Pons (tissue), 1 donor: ENCODE results near the gene C16orf95.

Source experiments
- DNase-seq: peaks from one replicate; pipeline ENCODE4 v3.0.0-alpha.2; 2016; ENCODE audit warnings: low spot score

C16orf95 gene

DNA sequence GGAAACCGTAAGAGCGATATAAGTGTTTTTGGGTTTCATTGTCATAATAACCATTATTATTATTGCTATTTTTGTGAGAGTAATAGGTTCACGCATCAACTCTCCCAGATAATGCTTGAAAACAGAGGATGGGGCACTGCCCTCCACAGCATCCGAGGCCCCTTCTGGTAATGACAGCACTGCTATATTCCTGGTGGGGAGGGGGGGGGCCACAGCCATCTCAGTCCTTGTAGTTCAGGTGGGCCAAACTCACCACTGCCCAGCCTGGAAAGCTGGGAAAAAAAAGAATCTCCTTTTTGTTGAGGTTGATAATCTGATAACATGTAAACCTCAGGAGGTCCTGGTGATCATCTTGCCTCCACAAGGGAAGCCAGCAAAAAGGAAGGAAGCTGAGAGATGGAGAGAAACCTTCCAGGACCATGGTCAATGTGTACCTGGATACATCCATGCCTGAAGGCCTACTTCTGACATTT is 706 bp downstream of the C16orf95 start:
- DNase-seq: no peak

DNA sequence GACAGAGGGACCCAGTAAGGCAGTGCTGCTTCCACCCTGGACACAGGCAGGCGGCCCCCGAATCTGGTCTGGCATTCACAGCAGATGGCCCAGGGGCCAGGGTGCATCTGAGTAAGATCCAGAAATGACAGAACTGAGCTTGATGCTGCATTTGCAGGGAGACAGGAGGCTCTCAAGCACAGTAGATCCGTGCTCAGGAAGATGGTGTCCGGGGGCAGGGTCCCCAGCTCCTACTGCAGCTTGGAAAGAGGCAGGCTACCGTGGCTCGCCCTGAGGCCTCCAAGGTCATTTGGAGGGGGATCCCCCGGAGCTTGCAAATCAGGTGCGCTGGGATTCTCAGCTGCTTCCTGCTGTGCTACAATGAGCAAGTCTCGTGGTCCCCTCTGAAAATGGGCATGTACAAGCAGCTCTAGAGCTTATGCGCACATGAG is 2.2 kb downstream of the C16orf95 start:
- DNase-seq: no peak

DNA sequence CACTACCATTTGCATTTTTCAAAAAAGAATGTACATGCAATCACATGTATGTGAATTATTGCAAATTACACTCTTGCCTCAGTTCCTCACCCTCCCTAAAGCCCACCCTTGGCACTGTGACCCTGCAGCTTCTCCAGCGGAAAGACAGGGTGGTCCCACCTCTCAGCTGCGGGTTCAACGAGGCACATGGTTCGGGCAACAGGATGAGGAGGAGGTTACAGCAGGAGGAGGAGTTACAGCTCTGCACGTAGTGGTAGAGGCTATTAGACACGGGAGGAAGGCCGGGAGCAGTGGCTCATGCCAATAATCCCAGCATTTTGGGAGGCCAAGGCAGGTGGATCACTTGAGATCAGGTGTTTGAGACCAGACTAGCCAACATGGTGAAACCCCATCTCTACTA is 5.2 kb downstream of the C16orf95 start:
- no peak for DNase-seq

DNA sequence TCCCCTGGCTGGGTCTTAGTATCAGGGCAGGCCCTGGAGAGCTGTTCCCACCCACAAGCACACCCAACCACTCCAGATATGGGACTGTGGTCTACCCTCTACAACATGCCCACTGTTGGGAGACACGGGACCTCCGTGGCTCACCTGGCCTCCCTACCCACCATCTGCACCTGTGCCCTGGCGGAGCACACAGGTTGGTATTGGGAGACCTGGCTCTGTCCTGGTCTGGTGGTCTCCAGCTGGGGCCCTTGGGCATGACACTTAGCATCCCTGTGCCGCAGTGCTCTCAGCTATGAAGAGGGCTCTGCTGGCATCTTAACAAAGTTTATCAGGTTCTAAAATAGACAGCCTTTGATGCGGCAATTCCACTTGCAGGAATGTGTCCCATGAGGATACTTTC is 5.8 kb downstream of the C16orf95 start:
- DNase-seq: no peak

DNA sequence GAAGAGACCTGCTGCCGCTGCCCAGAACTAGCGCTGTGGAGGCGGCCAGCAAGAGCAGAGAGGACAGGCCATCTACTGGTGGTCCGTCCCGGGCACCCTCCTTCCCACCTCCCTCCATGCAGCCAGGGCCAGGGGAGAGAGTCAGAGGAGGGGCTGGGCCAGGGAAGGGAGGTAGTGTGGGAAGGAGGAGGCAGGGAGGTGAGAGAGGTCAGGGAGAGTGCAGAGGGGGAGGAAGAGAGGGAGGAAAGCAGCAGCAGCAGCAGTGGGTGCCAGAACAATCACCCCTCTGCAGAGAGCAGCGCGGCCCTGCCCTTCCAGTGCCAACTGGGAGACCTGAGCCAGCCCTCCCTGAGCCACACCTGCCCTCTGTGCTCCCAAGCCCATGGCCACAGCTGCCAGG is 6.6 kb downstream of the C16orf95 start:
- DNase-seq: no peak

DNA sequence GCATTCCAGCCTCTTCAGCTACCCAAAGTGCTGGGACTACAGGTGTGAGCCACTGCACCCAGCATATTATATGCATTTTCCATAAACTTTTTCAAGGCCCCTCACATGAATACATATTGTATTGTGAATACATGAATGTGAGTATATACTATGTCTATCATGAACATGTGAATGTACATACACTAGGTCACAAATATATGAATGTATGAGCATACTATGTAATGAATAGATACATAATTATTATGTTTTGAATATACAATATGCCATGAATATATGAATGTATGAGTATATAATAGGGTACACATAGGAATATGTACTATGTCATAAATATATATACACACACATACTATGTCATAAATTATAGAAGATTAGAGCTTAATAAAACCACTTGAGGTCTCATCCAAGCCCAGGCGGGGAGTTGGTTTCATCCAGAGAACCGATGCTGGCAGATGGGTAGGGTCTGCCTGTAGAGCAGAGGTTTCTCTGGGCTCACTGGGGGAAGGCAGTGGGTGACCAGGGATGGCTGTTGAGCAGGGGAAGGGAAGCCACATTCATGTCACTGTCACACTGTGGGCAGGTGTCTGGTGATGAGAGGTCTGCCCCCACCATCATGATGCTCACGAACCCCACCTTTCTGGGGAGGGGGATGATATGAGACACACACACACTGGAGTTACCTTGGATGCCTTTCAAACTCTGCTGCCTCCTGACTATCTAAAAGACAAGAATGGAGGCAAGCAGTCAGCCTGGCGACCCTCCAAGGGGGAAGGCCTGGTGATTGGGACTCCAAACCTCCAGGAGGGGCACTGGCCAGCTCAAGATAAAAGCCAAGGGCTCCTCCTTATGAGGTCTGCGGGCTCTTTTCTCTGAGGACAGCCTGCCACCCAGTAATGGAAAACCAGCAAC is 7.3 kb downstream of the C16orf95 start:
- DNase-seq: no peak

DNA sequence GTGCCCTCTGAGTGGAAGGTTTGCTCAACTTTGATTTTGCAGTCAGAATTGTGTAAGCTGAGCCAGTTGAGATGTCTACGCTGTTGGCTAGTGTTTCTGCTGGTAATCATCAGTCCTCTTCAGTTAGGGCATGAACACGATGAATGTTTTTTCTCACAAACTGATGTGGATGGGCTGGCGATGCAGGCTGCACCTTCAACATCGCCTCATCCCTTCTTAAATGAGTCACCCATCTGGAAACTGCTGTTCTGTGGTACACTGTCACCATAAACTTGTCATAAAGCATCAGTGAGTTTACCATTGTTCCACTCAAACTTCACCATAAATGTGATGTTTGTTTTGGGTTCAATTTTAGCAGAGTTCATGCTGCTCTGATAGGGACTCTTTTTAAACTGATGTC is 8.4 kb downstream of the C16orf95 start:
- DNase-seq: no peak

DNA sequence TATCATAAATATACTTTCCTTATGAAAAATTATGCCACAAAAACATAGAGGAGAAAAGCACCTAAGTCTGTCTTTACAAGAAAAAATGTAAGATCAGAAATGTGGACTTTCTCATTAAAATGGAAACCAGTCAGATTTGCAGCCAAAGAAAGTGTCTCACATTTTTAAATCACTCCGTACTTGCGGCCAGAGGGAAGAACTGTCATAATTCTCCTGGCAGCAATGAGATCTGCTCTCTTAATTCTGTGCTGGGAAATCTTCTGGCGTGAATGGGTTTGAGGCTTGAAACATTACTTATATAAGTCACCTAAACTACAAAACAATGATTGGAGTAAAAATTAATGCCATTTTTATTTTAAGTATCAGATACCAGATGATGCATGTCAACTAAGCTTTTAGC is 10.7 kb downstream of the C16orf95 start:
- DNase-seq: no peak

DNA sequence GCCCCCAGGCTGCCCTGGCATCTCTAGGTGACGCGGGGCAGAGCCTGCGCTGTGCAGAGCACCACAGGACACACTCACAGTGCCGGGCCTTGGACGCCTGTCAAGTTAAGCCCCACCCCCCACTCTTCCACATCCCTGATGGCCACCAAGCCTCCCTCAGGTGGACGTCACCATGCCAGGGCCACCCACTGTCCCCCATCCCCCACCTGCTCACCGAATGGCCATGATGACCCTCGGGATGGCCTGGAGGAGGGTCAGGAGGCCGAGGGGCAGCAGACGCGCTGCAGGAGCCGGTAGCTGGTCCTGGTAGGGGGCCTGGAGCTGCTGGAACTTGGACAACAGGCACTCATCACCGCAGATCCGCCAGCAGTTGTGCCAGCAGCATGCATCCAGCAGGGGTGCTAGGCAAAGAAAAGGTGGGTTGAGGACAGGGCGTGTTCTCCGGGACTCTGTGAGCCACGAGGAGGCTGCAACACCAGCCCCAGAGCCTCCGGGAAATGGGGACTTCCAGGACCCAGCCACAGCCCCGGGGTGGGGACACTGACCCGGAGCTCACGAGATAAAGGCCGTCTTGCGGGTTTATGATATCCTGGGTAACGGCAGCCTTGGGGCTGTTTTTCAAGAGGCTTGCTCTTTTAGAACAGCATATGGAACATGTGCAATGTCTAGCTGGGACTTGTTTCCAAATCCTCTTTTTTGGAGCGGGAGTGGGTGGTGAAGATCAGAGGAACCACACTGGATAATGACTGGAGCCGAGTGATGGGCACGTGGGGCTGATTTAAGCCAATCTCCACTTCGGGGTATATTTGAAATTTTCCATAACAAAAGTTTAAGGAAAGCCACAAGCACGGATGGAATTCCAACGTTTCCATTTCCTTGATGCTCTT is 11.4 kb downstream of the C16orf95 start:
- no peak for DNase-seq

DNA sequence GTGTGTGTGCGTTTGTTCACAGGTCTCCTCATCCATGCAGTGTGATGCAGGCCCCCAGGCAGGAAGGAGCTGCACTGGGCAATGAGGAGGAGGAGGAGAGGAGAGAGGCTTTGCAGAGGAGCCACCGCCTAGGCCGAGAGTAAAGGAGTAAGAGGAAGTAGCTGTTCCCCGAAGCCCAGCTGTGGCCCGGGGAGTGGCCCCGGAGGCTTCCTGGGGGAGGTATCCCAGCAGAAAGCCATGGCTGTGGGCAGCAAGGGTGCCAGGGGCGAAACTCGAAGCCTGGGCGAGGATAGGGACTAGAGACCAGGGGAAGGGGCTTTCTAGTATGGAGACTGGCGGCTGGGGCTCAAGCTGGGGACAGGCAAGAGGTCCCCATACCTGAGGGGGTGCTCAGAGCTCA is 12.2 kb downstream of the C16orf95 start:
- DNase-seq: no peak

DNA sequence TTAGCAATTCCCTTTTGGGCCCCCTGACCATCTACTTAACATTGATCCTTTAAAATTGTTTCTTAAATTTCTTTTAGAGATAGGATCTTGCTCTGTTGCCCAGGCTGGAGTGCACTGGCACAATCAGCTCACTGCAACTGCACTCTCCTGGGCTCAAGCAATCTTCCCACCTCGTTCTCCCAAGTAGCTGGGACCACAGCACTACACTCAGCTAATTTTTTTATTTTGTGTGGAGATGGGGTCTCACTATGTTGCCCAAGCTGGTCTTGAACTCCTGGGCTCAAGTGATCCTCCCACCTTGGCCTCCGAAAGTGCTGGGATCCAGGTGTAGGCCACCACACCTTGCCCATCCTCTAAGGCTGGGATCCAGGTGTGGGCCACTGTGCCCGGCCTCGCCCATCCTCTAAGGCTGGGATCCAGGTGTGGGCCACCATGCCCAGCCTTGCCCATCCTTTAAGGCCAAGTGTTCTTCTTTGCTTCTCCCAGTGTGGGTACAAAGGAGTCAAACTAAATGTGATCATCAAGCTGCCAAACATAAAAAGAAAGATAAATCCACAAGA is 13.2 kb downstream of the C16orf95 start:
- no peak for DNase-seq

DNA sequence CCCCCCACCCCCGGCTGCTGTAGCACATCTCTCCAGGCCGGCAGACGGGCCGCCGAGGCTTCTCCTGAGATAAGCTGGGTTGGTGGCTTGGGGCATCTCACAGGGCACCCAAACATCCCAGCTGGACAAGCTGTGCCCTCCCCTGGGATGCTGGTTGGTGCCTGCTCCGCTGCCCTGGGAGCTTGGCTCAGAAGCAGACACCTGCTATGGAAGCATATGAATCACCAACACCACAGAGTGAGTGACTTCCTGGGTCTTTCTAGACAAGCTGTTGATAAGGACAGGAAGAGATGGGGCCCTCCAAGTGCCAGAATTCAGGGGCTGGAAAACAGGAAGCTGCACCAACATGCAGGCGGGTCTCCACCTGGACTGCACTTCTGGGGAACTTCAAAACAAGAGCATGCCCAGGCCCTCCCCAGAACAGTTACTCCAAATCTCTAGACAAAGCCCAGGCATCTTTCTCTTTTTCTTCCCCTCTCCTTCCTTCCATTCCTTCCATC is 13.7 kb downstream of the C16orf95 start:
- DNase-seq: no peak

DNA sequence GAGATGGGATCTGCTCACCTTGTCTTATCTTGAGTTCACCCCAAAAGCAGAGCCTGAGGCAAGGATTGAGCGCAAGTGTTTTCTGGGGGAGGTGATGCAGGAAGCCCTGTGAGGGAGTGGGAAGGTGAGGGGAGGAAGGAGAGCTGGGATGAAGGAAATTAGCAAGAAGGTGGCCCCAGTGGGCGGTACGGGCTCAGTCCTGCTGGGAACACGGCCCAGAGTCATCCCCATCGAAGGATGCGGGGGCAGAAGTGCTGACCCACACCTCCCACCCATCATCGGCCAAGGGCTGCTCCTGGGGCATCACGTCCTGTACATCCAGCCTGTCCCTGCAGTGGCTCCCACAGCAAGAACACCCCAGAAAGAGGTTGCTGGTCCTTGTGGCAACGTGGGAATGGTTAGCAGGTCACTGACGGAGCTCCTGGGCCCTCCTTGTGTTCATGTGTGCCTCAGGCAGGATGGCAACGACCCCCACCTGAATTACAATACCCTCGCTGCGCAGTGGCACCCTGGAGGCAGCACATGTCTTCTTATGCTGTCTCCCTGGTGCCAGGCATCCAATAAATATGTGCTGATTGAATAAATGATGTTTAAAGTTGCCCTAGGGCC is 18.2 kb downstream of the C16orf95 start:
- no peak for DNase-seq

DNA sequence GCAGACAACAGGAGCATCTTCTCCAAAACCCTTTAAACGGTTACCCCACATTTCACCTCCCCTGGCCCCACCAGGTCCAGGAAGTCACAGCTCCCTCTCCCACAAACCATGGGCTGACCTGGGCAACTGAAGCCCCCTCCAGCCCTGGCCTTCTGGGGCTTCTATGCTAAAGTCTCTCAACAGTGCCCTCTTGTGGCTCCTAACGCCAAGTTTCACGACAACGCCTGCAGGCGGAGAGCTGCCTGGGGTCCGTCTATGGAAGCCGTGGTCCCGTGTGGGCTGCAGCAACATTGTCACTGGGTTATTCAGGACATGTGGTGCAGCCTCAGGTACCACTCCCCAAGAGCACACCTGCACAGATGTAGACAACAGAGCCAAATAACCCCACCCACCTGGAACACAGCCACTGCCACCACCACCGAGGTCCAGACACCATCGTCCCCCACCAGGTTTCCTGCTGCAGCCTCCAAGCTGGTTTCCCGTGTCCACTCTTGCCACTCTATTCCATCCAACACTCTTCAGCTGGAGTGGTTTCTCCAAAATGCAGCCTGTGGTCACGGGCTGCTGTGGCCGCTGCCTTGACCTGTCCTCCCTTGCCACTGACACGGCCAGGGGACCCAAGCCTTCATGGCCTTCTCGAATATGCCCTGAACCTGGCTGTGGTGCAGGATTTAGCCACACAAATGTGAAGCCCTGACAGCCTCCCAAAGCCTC is 19.1 kb downstream of the C16orf95 start:
- DNase-seq: no peak

DNA sequence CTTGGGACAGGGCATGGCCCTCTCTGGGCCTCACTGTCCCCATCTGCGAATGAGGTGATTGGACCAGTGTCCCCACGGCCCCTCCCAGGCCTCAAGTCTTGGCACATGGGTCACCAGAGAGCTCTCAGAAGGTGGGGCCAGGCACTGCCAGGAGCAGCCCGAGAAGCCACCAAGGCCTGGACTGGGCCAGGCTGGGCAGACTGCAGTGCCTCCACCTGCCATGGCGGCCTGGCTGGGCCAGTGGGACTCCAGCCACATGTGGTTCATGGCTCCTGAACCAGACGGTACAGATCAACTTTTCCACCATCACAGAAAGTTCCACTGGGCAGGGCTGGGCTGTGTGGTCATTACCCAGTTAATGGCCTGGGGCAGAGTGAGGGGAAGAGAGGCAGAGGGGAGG is 19.8 kb downstream of the C16orf95 start:
- DNase-seq: no peak

DNA sequence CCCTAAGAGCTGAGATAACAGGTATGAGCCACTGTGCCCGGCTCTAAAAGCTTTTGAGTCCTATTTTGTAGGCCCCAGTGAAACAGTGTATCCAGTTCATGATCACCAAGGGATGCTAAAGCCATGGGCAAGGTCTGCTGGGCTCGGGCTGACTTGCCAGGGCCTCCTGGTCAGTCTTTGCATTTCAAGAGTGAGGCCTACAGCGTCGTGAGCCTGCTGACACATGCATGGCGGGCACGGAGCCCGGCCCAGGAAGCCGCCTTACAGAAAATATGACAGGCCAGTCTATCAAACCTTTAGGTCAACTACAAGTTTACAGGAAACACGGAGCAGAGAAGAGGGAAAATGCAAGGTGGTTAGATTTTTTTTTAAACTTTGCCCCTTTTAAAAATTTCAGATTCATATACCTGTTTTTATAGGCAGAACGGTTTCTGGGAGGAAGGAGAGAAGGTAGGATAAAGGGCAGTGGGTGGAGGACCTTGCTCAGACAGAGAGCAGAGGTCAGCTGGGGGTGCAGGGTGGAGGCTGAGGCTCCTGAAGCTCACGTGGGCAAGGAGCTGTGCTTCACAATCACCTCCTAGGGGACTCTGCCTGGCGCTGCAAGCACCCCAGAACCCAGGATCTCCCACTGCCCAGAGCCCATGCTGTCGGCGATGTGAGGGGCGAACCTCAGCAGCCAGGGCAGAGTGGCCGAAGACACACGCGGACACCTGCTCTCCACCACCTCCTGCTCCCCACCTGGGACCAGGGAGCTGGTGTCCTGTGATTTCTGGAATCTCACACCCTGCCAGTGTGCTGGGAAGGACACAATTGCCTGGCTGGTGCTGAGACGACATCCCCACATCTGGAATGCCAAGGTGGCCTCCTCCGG is 21.3 kb downstream of the C16orf95 start:
- no peak for DNase-seq

DNA sequence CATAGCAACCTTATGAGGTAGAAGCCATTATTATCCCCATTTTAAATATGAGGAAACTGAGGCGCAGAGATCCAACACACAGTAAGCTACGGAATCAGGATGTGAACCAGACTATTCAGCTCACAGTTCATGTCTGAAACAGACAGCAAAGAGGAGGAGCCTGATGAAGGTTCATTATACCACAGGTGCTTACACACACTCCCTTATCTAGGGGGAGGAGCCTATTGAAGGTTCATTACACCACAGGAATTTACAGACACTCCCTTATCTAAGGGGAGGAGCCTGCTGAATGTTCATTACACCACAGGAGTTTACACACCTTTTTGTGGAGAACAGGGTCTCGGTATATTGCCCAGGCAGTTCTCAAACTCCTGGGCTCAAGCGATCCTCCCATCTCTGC is 21.9 kb downstream of the C16orf95 start:
- DNase-seq: no peak

DNA sequence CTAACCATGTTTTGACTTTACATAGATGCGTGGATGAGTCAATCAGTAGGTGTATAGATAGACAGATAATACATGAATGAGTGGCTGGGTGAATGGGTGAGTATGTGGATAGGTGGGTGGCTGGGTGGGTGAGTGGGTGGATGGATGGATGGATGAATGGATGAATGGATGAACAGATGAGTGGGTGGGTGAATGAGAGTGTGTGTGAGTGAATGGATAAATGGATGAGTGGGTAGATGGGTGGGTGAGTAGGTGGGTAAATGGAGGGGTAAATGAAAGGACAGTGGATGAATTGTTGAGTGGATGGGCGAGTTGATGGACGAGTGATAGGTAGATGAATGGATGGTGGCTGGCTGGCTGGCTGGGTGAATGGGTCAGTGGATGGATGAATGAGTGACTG is 23.2 kb downstream of the C16orf95 start:
- DNase-seq: no peak

DNA sequence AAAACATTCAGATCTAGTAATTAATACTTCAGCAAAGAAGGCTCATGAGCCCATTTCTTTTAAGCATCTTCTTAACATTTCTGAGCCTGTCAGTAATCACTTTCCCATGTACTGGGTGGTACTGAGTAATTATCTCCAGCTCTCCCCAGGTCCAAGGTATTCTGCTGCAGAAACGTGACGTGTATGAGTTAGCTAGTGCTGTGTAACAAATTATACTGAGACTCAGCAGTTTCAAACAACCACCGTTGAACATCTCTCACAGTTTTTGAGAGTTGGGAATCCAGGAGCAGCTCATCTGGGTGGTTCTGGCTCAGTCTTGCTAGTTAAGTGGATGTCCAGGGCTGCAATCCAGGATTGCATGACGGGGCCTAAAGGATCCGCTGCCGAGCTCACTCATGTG is 25.2 kb downstream of the C16orf95 start:
- no peak for DNase-seq

DNA sequence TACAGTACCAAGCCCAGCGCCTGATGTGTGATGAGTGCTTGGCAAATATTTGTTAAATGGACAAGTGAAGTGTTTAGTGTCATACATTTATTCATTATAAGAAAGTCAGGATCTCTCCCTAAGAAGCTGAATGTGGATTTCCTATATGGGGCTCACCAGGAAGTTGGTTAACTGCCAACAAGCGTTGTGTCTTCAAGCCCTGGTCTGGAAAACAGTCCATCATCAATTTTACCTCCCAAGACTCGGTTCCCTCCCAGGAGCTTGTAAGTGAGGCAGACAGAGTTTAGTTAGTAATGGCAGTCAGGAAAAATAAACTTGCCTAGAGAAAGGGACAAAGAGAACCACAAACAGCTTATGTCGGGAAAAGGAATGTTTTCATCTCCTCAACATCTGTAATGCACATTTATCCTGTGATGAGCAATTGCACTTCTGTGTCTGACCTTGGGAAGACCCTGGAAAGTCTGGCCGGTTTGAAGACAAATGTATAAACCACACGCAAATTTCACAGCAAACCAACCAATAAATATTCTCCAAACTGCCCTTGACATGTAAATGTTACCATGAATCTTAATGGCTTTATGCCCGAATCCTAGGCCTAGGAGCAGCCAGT is 28.3 kb downstream of the C16orf95 start:
- no peak for DNase-seq
